ENCODE measurements around the gene SPATS2L. TPM values are rescaled to one million over a fixed set of nuclear protein-coding genes. Genes with fewer than 3 reads are reported as not detected.

SPATS2L gene
- total RNA-seq, 1 donor from 2014 or later, result 192 TPM

DNA sequence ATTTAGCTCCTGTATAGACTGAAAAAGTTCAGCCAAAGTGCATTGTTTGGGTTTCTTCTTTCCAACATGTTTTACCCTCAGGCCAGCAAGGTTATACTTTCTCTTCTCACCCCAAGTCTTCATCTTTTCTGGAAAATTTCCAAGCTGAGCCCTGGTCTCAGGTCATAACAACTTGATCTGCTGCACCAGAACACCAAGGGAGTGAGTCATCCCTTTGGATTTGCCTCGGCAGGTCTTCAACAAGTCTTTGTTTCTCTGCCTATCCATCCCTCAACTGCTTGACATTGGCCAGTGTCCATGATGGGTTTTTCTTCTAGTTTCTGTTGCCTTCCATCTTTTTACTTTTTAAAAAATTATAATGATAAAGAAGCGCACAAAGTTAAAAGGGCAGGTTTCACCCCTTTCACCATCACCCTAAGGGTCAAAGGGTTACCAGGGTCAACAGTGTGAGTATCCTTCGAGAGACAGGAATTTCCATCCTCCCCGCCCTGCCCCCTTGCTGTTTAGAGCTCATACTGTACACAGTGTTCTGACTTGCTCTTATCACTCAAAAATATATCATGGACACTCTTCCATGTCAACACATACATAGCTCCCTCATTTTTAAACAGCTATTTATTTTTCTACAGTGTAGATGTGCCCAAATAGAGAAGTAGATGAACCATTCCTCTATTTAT, 5.7 kb upstream of the SPATS2L start:
- H3K4me3 ChIP-seq (ENCODE audit: insufficient read depth, low read depth, low read length), result no peak overlapping the region
- H3K79me2 ChIP-seq (ENCODE audit: insufficient read depth, low read length), result no peaks in the 10 kb centered on the region
- H3K9ac ChIP-seq (ENCODE audit: low read length), result no peak overlapping the region
- peak overlapping the region; percentile 3 for H3K27ac ChIP-seq (ENCODE audit: low read depth, low read length)
- Mint-ChIP-seq H3K4me3 (ENCODE audit: unreplicated experiment) (no peak overlapping the region), H3K27ac (ENCODE audit: unreplicated experiment) (no peak overlapping the region), H3K36me3 (ENCODE audit: low read depth, unreplicated experiment) (no peaks in the 10 kb centered on the region), H3K4me1 (ENCODE audit: low read depth, unreplicated experiment) (peaks cover 34% of the 10 kb centered on the region), H3K9me3 (ENCODE audit: unreplicated experiment) (peaks cover 3% of the 10 kb centered on the region), H3K27me3 (ENCODE audit: low read depth, unreplicated experiment) (no peaks in the 10 kb centered on the region)
- H3K4me2 ChIP-seq (ENCODE audit: low read length), result peak overlapping the region; percentile 18
- peak; percentile 82 for DNase-seq (ENCODE audit: low read depth)
- H3K9me3 ChIP-seq (ENCODE audit: insufficient read depth, low read depth, low read length), result no peaks in the 10 kb centered on the region
- no peak overlapping the region for H2AFZ ChIP-seq (ENCODE audit: low read depth, low read length)
- no peaks in the 10 kb centered on the region for H3K36me3 ChIP-seq (ENCODE audit: insufficient read depth, low read length)
- H3K4me1 ChIP-seq (ENCODE audit: insufficient read depth, low read length), result peaks cover 31% of the 10 kb centered on the region
- no peaks in the 10 kb centered on the region for H3K27me3 ChIP-seq (ENCODE audit: insufficient read depth, low read length)
- FAIRE-seq, result peak; percentile 17
- H4K20me1 ChIP-seq (ENCODE audit: insufficient read depth, low read length), result no peaks in the 10 kb centered on the region
- TF ChIP-seq EZH2 (IDR thresholded peaks at IDR 0.05; ENCODE audit: insufficient read depth, low read length), result no peak
- TF ChIP-seq, protein P1, sequence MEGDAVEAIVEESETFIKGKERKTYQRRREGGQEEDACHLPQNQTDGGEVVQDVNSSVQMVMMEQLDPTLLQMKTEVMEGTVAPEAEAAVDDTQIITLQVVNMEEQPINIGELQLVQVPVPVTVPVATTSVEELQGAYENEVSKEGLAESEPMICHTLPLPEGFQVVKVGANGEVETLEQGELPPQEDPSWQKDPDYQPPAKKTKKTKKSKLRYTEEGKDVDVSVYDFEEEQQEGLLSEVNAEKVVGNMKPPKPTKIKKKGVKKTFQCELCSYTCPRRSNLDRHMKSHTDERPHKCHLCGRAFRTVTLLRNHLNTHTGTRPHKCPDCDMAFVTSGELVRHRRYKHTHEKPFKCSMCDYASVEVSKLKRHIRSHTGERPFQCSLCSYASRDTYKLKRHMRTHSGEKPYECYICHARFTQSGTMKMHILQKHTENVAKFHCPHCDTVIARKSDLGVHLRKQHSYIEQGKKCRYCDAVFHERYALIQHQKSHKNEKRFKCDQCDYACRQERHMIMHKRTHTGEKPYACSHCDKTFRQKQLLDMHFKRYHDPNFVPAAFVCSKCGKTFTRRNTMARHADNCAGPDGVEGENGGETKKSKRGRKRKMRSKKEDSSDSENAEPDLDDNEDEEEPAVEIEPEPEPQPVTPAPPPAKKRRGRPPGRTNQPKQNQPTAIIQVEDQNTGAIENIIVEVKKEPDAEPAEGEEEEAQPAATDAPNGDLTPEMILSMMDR (IDR thresholded peaks at IDR 0.05; ENCODE audit: insufficient read depth, low read depth, low read length), result no peak

DNA sequence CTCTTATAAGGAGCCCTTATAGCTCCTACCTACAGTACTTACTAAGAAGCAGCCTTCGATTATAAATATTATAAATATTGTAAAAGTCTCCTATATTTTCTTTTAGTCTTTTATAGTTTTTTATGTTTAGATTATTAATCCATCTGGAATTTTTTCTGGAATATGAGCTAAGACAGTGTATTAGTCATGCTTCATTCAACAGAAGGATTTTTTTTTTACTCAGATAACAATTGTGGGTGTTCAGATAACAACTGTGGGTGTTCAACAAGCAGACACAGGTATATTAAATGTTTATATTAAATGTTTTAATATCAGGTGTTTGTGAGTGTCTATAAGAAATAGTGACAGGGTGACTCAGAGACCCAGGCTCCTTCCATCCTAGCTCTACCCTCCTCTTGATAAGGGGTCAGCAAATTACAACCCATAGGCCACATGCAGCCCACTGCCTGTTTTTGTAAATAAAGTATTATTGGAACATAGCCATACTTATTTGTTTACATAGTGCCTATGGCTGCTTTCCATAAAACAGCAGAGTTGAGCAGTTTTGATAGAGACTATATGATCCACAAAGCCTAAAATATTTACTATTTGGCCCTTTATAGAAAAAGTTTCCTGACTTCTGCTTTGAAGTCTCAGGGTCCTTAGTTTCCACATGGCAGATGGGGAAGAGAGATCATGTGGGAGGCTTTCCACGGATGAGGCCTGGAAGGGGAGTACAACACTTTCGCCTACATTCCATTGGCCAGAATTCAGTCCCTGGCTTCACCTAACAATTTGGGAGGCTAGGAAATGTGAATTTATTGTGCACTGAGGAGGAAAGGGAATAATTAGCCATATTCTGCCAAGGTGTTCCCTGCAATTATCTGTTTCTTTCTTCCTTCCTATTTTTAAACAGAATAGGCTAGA, 4.3 kb upstream of the SPATS2L start:
- Mint-ChIP-seq H3K4me3 (ENCODE audit: unreplicated experiment) (peak overlapping the region; percentile 27), H3K9me3 (ENCODE audit: unreplicated experiment) (no peaks in the 10 kb centered on the region), H3K27ac (ENCODE audit: unreplicated experiment) (peak overlapping the region; percentile 69), H3K27me3 (ENCODE audit: low read depth, unreplicated experiment) (no peaks in the 10 kb centered on the region), H3K4me1 (ENCODE audit: low read depth, unreplicated experiment) (peaks cover 36% of the 10 kb centered on the region), H3K36me3 (ENCODE audit: low read depth, unreplicated experiment) (no peaks in the 10 kb centered on the region)
- Histone ChIP-seq H3K4me3 (ENCODE audit: insufficient read depth, low read depth, low read length) (no peak overlapping the region), H3K27me3 (ENCODE audit: insufficient read depth, low read length) (no peaks in the 10 kb centered on the region), H3K9ac (ENCODE audit: low read length) (no peak overlapping the region), H2AFZ (ENCODE audit: low read depth, low read length) (no peak overlapping the region), H3K4me1 (ENCODE audit: insufficient read depth, low read length) (peaks cover 31% of the 10 kb centered on the region), H3K9me3 (ENCODE audit: insufficient read depth, low read depth, low read length) (no peaks in the 10 kb centered on the region), H3K79me2 (ENCODE audit: insufficient read depth, low read length) (peaks cover 4% of the 10 kb centered on the region), H4K20me1 (ENCODE audit: insufficient read depth, low read length) (no peaks in the 10 kb centered on the region), H3K4me2 (ENCODE audit: low read length) (peak overlapping the region; percentile 50), H3K36me3 (ENCODE audit: insufficient read depth, low read length) (no peaks in the 10 kb centered on the region), H3K27ac (ENCODE audit: low read depth, low read length) (peak overlapping the region; percentile 61)
- TF ChIP-seq EZH2 (IDR thresholded peaks at IDR 0.05; ENCODE audit: insufficient read depth, low read length), result no peak
- FAIRE-seq, result no peak
- DNase-seq (ENCODE audit: low read depth), result peak; percentile 41

DNA sequence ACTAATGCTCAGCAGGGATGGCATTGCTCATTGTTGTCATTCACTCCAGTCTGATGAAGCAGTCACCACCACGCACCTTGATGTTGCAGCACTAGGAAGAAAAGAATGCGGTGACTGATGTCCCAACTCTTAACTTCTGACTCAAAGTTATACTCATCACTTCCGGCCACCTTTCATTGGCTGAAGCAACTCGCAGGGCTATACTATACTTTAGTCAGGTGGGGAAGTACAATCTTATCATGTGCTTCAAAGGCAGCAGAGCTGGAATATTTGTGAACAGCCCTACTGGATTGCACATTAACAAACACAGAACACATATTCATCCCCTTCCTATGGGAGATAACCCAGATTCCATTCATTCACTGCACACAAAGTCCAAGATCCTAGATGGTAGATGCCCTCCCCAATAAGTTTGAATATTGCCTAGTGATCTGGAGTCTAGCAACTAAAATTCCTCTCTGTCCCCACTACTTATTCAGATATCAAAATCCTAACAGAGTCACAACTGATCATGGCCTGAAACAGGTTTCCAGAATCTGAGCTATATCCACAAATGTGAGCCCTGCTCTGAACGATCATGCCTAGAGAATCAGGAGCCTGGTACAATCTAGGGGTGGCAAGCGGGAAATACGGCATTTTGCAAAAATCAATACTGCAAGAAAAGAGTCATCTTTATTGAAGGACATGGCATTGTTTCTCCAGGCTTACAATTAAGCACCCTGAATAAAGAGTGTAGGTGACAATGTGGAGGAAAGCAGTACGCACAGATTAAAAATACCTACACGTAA, 3.4 kb upstream of the SPATS2L start:
- H3K27me3 ChIP-seq (ENCODE audit: insufficient read depth, low read length), result no peaks in the 10 kb centered on the region
- H2AFZ ChIP-seq (ENCODE audit: low read depth, low read length), result no peak overlapping the region
- DNase-seq (ENCODE audit: low read depth), result peak; percentile 80
- H3K4me3 Mint-ChIP-seq (ENCODE audit: unreplicated experiment), result peak overlapping the region; percentile 27
- peaks cover 31% of the 10 kb centered on the region for H3K4me1 ChIP-seq (ENCODE audit: insufficient read depth, low read length)
- H3K4me1 Mint-ChIP-seq (ENCODE audit: low read depth, unreplicated experiment), result peaks cover 34% of the 10 kb centered on the region
- no peaks in the 10 kb centered on the region for H3K9me3 Mint-ChIP-seq (ENCODE audit: unreplicated experiment)
- H3K79me2 ChIP-seq (ENCODE audit: insufficient read depth, low read length), result peaks cover 14% of the 10 kb centered on the region
- FAIRE-seq, result peak; percentile 73
- no peaks in the 10 kb centered on the region for H3K27me3 Mint-ChIP-seq (ENCODE audit: low read depth, unreplicated experiment)
- no peak overlapping the region for H3K4me3 ChIP-seq (ENCODE audit: insufficient read depth, low read depth, low read length)
- H3K9ac ChIP-seq (ENCODE audit: low read length), result no peak overlapping the region
- TF ChIP-seq, protein P1 (IDR thresholded peaks at IDR 0.05; ENCODE audit: insufficient read depth, low read depth, low read length), result no peak
- TF ChIP-seq EZH2 (IDR thresholded peaks at IDR 0.05; ENCODE audit: insufficient read depth, low read length), result no peak
- no peaks in the 10 kb centered on the region for H3K36me3 Mint-ChIP-seq (ENCODE audit: low read depth, unreplicated experiment)
- peak overlapping the region; percentile 61 for H3K27ac ChIP-seq (ENCODE audit: low read depth, low read length)
- peaks cover under 1% of the 10 kb centered on the region for H4K20me1 ChIP-seq (ENCODE audit: insufficient read depth, low read length)
- no peaks in the 10 kb centered on the region for H3K36me3 ChIP-seq (ENCODE audit: insufficient read depth, low read length)
- peak overlapping the region; percentile 50 for H3K4me2 ChIP-seq (ENCODE audit: low read length)
- peak overlapping the region; percentile 69 for H3K27ac Mint-ChIP-seq (ENCODE audit: unreplicated experiment)
- H3K9me3 ChIP-seq (ENCODE audit: insufficient read depth, low read depth, low read length), result no peaks in the 10 kb centered on the region
